ENCODE measurements around the gene HS6ST2.

- TF ChIP-seq CTCF (IDR thresholded peaks at IDR 0.05), result no peak
- no peak for TF ChIP-seq POLR2A (IDR thresholded peaks at IDR 0.05)
These were observed 215.3 kb downstream of the HS6ST2 start for GRCh38 chrX:132743086-132743485.
